Neural progenitor cell (in vitro differentiated cells): ENCODE results near the gene ATP10A.

Experiments
- CTCF ChIP-seq: fragments of 200-600 bp; sonication (generic); IDR thresholded peaks from 2 replicates; pipeline ENCODE4 v1.5.1; 2017; ENCODE audit warnings: antibody characterized with exemption, mild to moderate bottlenecking
- EZH2 ChIP-seq: fragments of 200-600 bp; sonication (generic); IDR thresholded peaks from 2 replicates; pipeline ENCODE4 v1.6.1; 2017; ENCODE audit warnings: antibody characterized with exemption, mild to moderate bottlenecking, moderate library complexity
- EZH2phosphoT487 ChIP-seq: fragments of 200-600 bp; sonication (generic); IDR thresholded peaks from 2 replicates; pipeline ENCODE4 v1.6.1; 2017; ENCODE audit warnings: antibody characterized with exemption

GRCh38 chr15:25804451-25804850 lies 58.7 kb downstream of the ATP10A start:
- TF ChIP-seq CTCF: no peak
- TF ChIP-seq EZH2: no peak
- no peak for TF ChIP-seq EZH2phosphoT487
